IMR-90 (cell line): ENCODE results near the gene NOP14. TPM values are rescaled to one million over a fixed set of nuclear protein-coding genes. Genes with fewer than 3 reads are reported as not detected.
A peak's percentile ranks its signal among the peaks of the same experiment; 100 is the strongest.

Experiments
- ATAC-seq: fragments of 200-7000 bp; cut with Tn5 transposase; 2 replicates; pipeline ENCODE4 v1.9.1; 2020; ENCODE audit warnings: low read depth, mild to moderate bottlenecking, moderate library complexity
- BruUV-seq: library from RNA; stranded (reverse); fragments of 400-500 nt; replicated peaks from 2 replicates; lab custom pipeline; 2021; lab: Mats Ljungman, UMichigan
- CTCF ChIA-PET: fragments of 300-600 bp; formaldehyde crosslinking; extraction: SDS; loops from one replicate; lab custom pipeline; 2021; ENCODE audit warnings: antibody characterized with exemption; lab: Yijun Ruan, JAX
- POLR2A ChIA-PET: fragments of 300-600 bp; sonication (Branson Sonifier 250); formaldehyde crosslinking; loops from one replicate; lab custom pipeline; 2022; ENCODE audit warnings: antibody characterized with exemption; ENCODE audit not compliant: unreplicated experiment; lab: Charles Lee
- DNase-seq: peaks from one replicate; pipeline ENCODE4 v3.0.0; 2013
- H2AFZ ChIP-seq: replicated peaks from 2 replicates; pipeline ENCODE3; 2013; ENCODE audit warnings: low read length, mild to moderate bottlenecking; ENCODE audit not compliant: poor library complexity
- H2AK5ac ChIP-seq: 2 replicates; pipeline ENCODE4 v1.6.1; 2013; ENCODE audit warnings: low read depth, low read length, inconsistent platforms
- H2AK9ac ChIP-seq: replicated peaks from 2 replicates; pipeline ENCODE3; 2013; ENCODE audit warnings: mild to moderate bottlenecking, low read depth, low read length, moderate library complexity; ENCODE audit not compliant: poor library complexity
- H2BK120ac ChIP-seq: 2 replicates; pipeline ENCODE4 v1.6.1; 2013; ENCODE audit warnings: low read depth, low read length, inconsistent platforms
- H2BK15ac ChIP-seq: 3 replicates; pipeline ENCODE4 v1.6.1; 2013; ENCODE audit warnings: low read depth, low read length, inconsistent platforms
- H2BK20ac ChIP-seq: 2 replicates; pipeline ENCODE4 v1.6.1; 2013; ENCODE audit warnings: low read depth, mild to moderate bottlenecking, inconsistent platforms, low read length, moderate library complexity
- H2BK5ac ChIP-seq: 2 replicates; pipeline ENCODE4 v1.6.1; 2013; ENCODE audit warnings: mild to moderate bottlenecking, low read depth, low read length, inconsistent platforms; ENCODE audit not compliant: poor library complexity, severe bottlenecking
- H3K14ac ChIP-seq: replicated peaks from 2 replicates; pipeline ENCODE4 v1.6.1; 2013; ENCODE audit warnings: low read depth, low read length, inconsistent platforms
- H3K18ac ChIP-seq: 2 replicates; pipeline ENCODE4 v1.6.1; 2013; ENCODE audit warnings: low read depth, low read length, control low read depth
- H3K23ac ChIP-seq: 2 replicates; pipeline ENCODE4 v1.6.1; 2013; ENCODE audit warnings: low read depth, low read length, inconsistent platforms
- H3K27ac ChIP-seq: 2 replicates; pipeline ENCODE4 v1.5.1; 2013; ENCODE audit warnings: mild to moderate bottlenecking, control low read depth, low read length; ENCODE audit not compliant: insufficient read depth
- H3K27me3 ChIP-seq: 2 replicates; pipeline ENCODE4 v1.6.1; 2013; ENCODE audit warnings: low read length; ENCODE audit not compliant: control insufficient read depth, insufficient read depth
- H3K36me3 ChIP-seq: 2 replicates; pipeline ENCODE4 v1.6.1; 2013; ENCODE audit warnings: low read length, mixed read lengths; ENCODE audit not compliant: control insufficient read depth, insufficient read depth
- H3K4ac ChIP-seq: 2 replicates; pipeline ENCODE4 v1.6.1; 2013; ENCODE audit warnings: low read depth, low read length, inconsistent platforms
- H3K4me1 ChIP-seq: 2 replicates; pipeline ENCODE4 v1.6.1; 2013; ENCODE audit warnings: low read length, mixed read lengths; ENCODE audit not compliant: control insufficient read depth, insufficient read depth
- H3K4me2 ChIP-seq: 2 replicates; pipeline ENCODE4 v1.6.1; 2013; ENCODE audit warnings: low read depth, mild to moderate bottlenecking, control low read depth, low read length, moderate library complexity
- H3K4me3 ChIP-seq: 2 replicates; pipeline ENCODE4 v1.5.1; 2013; ENCODE audit warnings: low read depth, mild to moderate bottlenecking, control low read depth, low read length, moderate library complexity; ENCODE audit not compliant: insufficient read depth
- H3K56ac ChIP-seq: 2 replicates; pipeline ENCODE4 v1.6.1; 2013; ENCODE audit warnings: low read length, inconsistent platforms; ENCODE audit not compliant: insufficient read depth; ENCODE audit errors: extremely low read depth
- H3K79me1 ChIP-seq, 2 experiments: 2 replicates each; pipeline ENCODE4 v1.6.1; 2013; ENCODE audit warnings: low read length in 2 of 2, inconsistent platforms in 1 of 2, low read depth in 1 of 2
- H3K9ac ChIP-seq: 2 replicates; pipeline ENCODE4 v1.6.1; 2013; ENCODE audit warnings: low read depth, low read length, control low read depth
- H3K9me1 ChIP-seq: 2 replicates; pipeline ENCODE4 v1.6.1; 2013; ENCODE audit warnings: low read length, inconsistent platforms; ENCODE audit not compliant: insufficient read depth
- H3K9me3 ChIP-seq: 2 replicates; pipeline ENCODE4 v1.6.1; 2013; ENCODE audit warnings: low read length; ENCODE audit not compliant: control insufficient read depth, insufficient read depth
- H4K20me1 ChIP-seq: 2 replicates; pipeline ENCODE4 v1.6.1; 2013; ENCODE audit warnings: low read length, inconsistent platforms; ENCODE audit not compliant: insufficient read depth
- H4K5ac ChIP-seq: 2 replicates; pipeline ENCODE4 v1.6.1; 2013; ENCODE audit warnings: mild to moderate bottlenecking, low read depth, low read length, control low read depth
- H4K8ac ChIP-seq, 2 experiments: 2 replicates each; pipeline ENCODE4 v1.6.1; 2013; ENCODE audit warnings: low read depth in 2 of 2, low read length in 2 of 2, control low read depth in 1 of 2, inconsistent platforms in 1 of 2
- H4K91ac ChIP-seq: 2 replicates; pipeline ENCODE4 v1.6.1; 2013; ENCODE audit warnings: low read depth, low read length, inconsistent platforms; ENCODE audit not compliant: insufficient read depth
- BHLHE40 ChIP-seq: fragments of 150-350 bp; IDR thresholded peaks from 2 replicates; pipeline ENCODE4 v1.6.1; 2016; ENCODE audit warnings: mild to moderate bottlenecking, low read depth, low read length
- CTCF ChIP-seq: conservative IDR thresholded peaks from 2 replicates; pipeline ENCODE4 v1.5.1; 2012; ENCODE audit warnings: mild to moderate bottlenecking, low read depth, low read length, improper control_type of control experiment
- ELK1 ChIP-seq: fragments of 150-350 bp; IDR thresholded peaks from 2 replicates; pipeline ENCODE4 v1.6.1; 2016; ENCODE audit warnings: low read depth, mild to moderate bottlenecking, low read length, moderate library complexity, borderline replicate concordance
- FOS ChIP-seq: fragments of 150-350 bp; IDR thresholded peaks from 2 replicates; pipeline ENCODE4 v1.6.1; 2016; ENCODE audit warnings: low read depth, low read length
- MAFK ChIP-seq: IDR thresholded peaks from 2 replicates; pipeline ENCODE4 v1.6.1; 2012; ENCODE audit warnings: low read depth, low read length, improper control_type of control experiment
- NFE2L2 ChIP-seq: fragments of 150-350 bp; IDR thresholded peaks from 2 replicates; pipeline ENCODE4 v1.6.1; 2016; ENCODE audit warnings: low read depth, mild to moderate bottlenecking, low read length
- RCOR1 ChIP-seq: IDR thresholded peaks from 2 replicates; pipeline ENCODE4 v1.6.1; 2012; ENCODE audit warnings: mild to moderate bottlenecking, low read length, improper control_type of control experiment; ENCODE audit not compliant: insufficient replicate concordance
- RFX5 ChIP-seq: IDR thresholded peaks from 2 replicates; pipeline ENCODE4 v1.8.0; 2012; ENCODE audit warnings: low read depth, mild to moderate bottlenecking, low read length, moderate library complexity
- SMC3 ChIP-seq: fragments of 150-350 bp; IDR thresholded peaks from 2 replicates; pipeline ENCODE4 v1.6.1; 2016; ENCODE audit warnings: low read depth, mild to moderate bottlenecking, antibody characterized with exemption, low read length, moderate library complexity
- WGBS, 2 experiments: methylation state at CpG; one replicate each; pipeline versions ENCODE4 v1.1.5 to v1.1.7; 2013; ENCODE audit warnings: missing lambda C conversion rate in 2 of 2; ENCODE audit not compliant: insufficient read length in 1 of 2; ENCODE audit errors: extremely low coverage in 2 of 2; 5-methylcytosine and 5-hydroxymethylcytosine counted together
- dilution Hi-C: fragments of 300-500 bp; cut with HindIII; formaldehyde crosslinking; loops from one replicate; pipeline ENCODE4 v1.14.3; 2018; ENCODE audit warnings: low sequenced_read_pairs; ENCODE audit not compliant: unreplicated experiment
- in situ Hi-C: fragments of 300-500 bp; cut with MboI; formaldehyde crosslinking; loops from 3 replicates; pipeline ENCODE4 v1.14.3; 2019; ENCODE audit warnings: low sequenced_read_pairs, inconsistent platforms, mixed read lengths
- intact Hi-C: fragments of 100-400 bp; cut with micrococcal nuclease; formaldehyde crosslinking; loops from 2 replicates; pipeline ENCODE4 v1.10.0; 2022
- polyA plus RNA-seq, 3 experiments: library from polyadenylated mRNA; depleted of rRNA; stranded (reverse); fragments of >200 nt; gene quantifications; 2 replicates each; pipeline ENCODE4 v1.2.3, GENCODE V29; 2012; ENCODE audit warnings: low replicate concordance in 1 of 3
- total RNA-seq: library from RNA; depleted of rRNA; stranded (reverse); fragments of >200 nt; gene quantifications from 2 replicates; pipeline ENCODE4 v1.2.3, GENCODE V29; 2012

The NOP14 gene
- total and polyA plus RNA-seq, 2 of the 4 experiments (the other 2 are of a cell fraction), result 10.9 to 12.6 TPM

- TF ChIP-seq BHLHE40, result no peak
Observed at GRCh38 chr4:2931512-2932301, 31.5 kb downstream of the NOP14 start (continued).

GRCh38 chr4:2930758-2931511, 32.3 kb downstream of the NOP14 start:
- no peak overlapping the region for H3K9ac ChIP-seq
- no peak overlapping the region for H3K27ac ChIP-seq
- 90% methylated on average over 16 of the region's 34 CpGs; no CpG with 5 or more reads in 1 of the 2 experiments for WGBS, 2 experiments
- H4K20me1 ChIP-seq, result peaks cover 28% of the 10 kb centered on the region
- no peak overlapping the region for H2BK15ac ChIP-seq
- H3K4me1 ChIP-seq, result peaks cover 14% of the 10 kb centered on the region
- no peaks in the 10 kb centered on the region for H3K27me3 ChIP-seq
- DNase-seq (no peak), ATAC-seq (no peak)
- H3K56ac ChIP-seq, result no peak overlapping the region
- H3K14ac ChIP-seq, result no peak overlapping the region
- POLR2A ChIA-PET, result no interaction called here
- no peak overlapping the region for H3K4me2 ChIP-seq
- no peak overlapping the region for H4K91ac ChIP-seq
- no peak overlapping the region for H2BK5ac ChIP-seq
- H3K36me3 ChIP-seq, result peaks cover 62% of the 10 kb centered on the region
- CTCF ChIA-PET, result no interaction called here
- no peak overlapping the region for H4K5ac ChIP-seq
- no peak overlapping the region for H4K8ac ChIP-seq
- H2BK120ac ChIP-seq, result no peak overlapping the region
- H3K4ac ChIP-seq, result no peak overlapping the region
- no peak overlapping the region for H2AK9ac ChIP-seq
- H3K9me1 ChIP-seq, result 0 out of 2 replicates have a peak, but pooled peaks cover 1% of the 10 kb centered on the region
- H2BK20ac ChIP-seq, result no peak overlapping the region
- intact Hi-C loops, result loop anchor here (5.0 kb wide), 1 partner anchor 89 kb away; the partner anchor contains the start of gene ADD1
- TF ChIP-seq ELK1 (no peak), RFX5 (no peak), NFE2L2 (no peak), SMC3 (no peak), MAFK (no peak), RCOR1 (no peak), CTCF (no peak), FOS (no peak)
- no peaks in the 10 kb centered on the region for H3K9me3 ChIP-seq
- H2AK5ac ChIP-seq, result no peak overlapping the region
- H3K79me1 ChIP-seq, result peaks cover 16 to 55% of the 10 kb centered on the region in 2 experiments; a peak in 3 of 4 replicates
- BruUV-seq, result TSS peak; percentile 88
- dilution Hi-C loops, result no loop called here
- H3K18ac ChIP-seq, result no peak overlapping the region
- no peak overlapping the region for H2AFZ ChIP-seq
- in situ Hi-C loops, result no loop called here
- no peak overlapping the region for H3K23ac ChIP-seq
- H3K4me3 ChIP-seq, result no peak overlapping the region
